Epithelial cell of prostate (primary cell): ENCODE data around the gene DPM3.
"Not testable (repeated sequence)": the region's sequence is repeated elsewhere in the genome, so short reads cannot be mapped to it uniquely, and the experiment has no call there.

Experiments
- DNase-seq: peaks from one replicate; pipeline ENCODE4 v3.0.0-alpha.2; 2011; ENCODE audit warnings: low read depth, low spot score
- H3K27ac ChIP-seq: fragments of 450-650 bp; 2 replicates; pipeline ENCODE4 v1.5.1; 2017; ENCODE audit warnings: mild to moderate bottlenecking

Gene DPM3

GRCh38 chr1:155162631-155163030 lies 22.3 kb upstream of the DPM3 start:
- H3K27ac ChIP-seq, DNase-seq: not testable (repeated sequence)

DNA sequence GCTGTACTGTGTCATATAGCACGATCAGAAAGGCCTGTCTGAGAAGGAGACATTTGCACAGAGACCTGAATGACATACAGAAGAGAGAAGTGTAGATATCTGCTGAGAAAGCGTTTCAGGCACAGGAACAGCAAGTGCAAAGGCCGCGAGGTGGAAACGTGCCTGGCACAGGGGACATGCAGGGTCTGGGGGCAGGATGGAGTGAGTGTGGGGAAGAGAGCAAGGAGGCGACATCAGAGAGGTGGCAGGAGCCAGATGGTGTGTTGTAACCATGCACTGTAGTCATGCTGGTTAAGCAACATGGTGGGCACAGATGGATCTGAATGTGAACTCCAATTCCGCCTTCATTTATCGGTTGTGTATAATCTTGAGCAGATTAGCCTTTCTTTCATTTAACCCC lies 19.8 kb upstream of the DPM3 start:
- H3K27ac ChIP-seq: no peak overlapping the region

GRCh38 chr1:155158991-155159390 lies 18.7 kb upstream of the DPM3 start:
- no peak overlapping the region for H3K27ac ChIP-seq
- DNase-seq: no peak

More for the DNA sequence above, 19.8 kb upstream of the DPM3 start:
- DNase-seq: no peak

- DNase-seq, H3K27ac ChIP-seq: not testable (repeated sequence)
These were observed 15.8 kb upstream of the DPM3 start for GRCh38 chr1:155155996-155156643.

DNA sequence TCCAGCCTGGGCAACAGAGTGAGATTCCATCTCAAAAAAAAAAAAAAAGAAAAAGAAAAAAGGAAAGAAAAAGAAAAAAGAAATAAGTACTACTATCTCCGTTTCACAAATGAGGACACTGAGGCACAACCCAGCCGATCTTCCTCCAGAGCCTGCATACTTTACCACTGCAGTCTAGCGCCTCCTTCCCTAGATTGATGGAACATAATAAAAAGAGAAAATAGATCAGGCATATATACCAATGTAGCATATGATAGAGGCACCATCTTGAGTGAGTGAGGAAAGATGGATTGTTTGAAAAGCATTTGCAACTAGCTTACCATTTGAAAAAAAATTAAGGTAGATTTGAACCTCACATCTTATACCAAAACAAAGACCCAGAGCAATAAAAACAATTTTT lies 5.2 kb upstream of the DPM3 start:
- H3K27ac ChIP-seq: no peak overlapping the region

GRCh38 chr1:155141749-155142148 lies 1.4 kb upstream of the DPM3 start:
- no peak overlapping the region for H3K27ac ChIP-seq
- DNase-seq: no peak

More for the DNA sequence above, 5.2 kb upstream of the DPM3 start:
- DNase-seq: no peak

- H3K27ac ChIP-seq: peak overlapping the region; percentile 81
- no peak for DNase-seq
These were observed 261 bp upstream of the DPM3 start for GRCh38 chr1:155140630-155140953.

- DNase-seq: no peak
- peak overlapping the region; percentile 99 for H3K27ac ChIP-seq
These were observed 3.0 kb downstream of the DPM3 start for GRCh38 chr1:155137154-155137949.

DNA sequence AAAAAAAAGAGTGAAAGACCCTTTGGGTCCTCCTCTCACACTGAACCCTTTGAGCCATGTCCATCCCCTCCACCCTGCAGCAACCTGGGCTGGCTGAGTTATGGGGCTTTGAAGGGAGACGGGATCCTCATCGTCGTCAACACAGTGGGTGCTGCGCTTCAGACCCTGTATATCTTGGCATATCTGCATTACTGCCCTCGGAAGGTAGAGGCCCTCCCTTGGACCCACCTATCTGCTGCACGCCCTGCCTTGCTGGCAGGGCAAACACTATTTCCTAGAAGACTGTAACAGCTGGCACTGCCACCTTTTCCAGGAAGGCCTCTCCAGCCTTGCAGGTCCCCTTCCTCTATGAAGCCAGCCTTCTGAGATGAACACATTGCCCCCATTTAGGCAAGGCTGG lies 3.6 kb downstream of the DPM3 start:
- peak overlapping the region; percentile 99 for H3K27ac ChIP-seq
- DNase-seq: no peak

DNA sequence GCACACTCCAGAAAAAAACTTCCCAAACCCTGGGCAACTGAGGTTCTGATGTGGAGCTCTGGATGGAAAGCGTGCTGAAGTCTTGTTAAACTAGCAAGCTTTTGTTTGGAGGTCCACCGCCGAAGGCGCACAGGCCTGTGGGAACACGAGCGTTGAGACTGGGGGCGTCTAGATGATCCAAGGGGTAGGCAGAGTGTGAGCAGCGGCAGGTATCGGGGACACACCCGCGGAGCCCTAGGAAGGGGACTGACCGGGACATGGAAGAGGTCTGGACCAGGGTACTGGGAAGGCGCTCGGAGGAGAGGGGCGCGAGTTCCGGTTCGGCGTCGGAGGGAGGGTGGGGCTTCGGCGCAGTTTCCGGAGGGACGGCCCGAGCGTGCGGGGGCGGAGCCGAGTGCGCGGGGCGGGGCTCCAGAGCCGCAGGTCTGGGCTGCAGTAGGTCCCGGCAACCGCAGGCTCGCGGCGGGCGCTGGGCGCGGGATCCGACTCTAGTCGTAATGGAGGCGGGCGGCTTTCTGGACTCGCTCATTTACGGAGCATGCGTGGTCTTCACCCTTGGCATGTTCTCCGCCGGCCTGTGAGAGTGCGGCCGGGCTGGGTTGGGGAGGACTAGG lies 4.8 kb downstream of the DPM3 start, which contains the start of gene SLC50A1:
SLC50A1 (plus strand) TSS at position 438 of the 614 bp plus-strand sequence; CDS start at position 498, 60 bp downstream.
- DNase-seq: peak; percentile 78
- H3K27ac ChIP-seq: peak within 1 kb of the TSS; percentile 99

DNA sequence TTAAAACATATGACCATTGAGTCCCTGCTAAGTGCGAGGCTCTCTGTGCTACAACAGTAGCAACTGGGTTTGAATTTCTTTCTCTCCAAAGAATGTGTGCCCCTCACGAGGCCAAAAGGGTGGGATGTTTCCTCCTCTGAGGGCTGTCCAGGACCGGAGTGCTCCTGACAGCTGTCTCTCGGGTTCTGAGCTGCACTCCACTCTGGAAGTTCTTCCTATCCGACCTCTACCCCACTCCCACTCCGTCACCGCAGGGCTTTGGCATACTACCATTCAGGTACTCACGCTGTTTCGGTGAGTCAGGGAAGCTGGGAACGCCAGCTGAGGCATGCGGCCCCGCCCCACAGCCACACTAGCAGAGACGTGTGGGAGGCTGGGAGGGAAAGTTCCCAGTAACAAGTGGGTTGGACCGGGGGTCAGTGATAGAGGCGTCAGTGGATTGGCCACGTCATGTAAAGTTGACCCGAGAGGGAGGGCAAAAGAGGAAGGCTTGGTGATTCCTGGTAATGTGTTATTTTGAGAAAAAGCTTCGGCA lies 5.4 kb downstream of the DPM3 start:
- peak overlapping the region; percentile 99 for H3K27ac ChIP-seq
- DNase-seq: peak; percentile 96

- no peak for DNase-seq
- peak overlapping the region; percentile 99 for H3K27ac ChIP-seq
These were observed 6.0 kb downstream of the DPM3 start for GRCh38 chr1:155134322-155134721.

DNA sequence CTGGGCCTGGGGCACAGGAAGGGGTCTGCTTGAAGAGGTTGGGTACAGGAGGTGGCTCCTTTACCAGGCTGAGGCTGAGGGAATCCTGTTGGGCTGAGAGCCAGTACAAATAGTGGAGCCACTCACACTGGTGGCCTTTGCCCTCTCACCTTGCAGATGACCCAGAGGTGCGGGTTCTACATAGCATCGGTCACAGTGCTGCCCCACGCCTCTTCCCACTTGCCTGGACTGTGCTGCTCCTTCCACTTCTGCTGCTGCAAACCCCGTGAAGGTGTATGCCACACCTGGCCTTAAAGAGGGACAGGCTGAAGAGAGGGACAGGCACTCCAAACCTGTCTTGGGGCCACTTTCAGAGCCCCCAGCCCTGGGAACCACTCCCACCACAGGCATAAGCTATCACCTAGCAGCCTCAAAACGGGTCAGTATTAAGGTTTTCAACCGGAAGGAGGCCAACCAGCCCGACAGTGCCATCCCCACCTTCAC lies 6.5 kb downstream of the DPM3 start:
- H3K27ac ChIP-seq: peak overlapping the region; percentile 99
- no peak for DNase-seq

DNA sequence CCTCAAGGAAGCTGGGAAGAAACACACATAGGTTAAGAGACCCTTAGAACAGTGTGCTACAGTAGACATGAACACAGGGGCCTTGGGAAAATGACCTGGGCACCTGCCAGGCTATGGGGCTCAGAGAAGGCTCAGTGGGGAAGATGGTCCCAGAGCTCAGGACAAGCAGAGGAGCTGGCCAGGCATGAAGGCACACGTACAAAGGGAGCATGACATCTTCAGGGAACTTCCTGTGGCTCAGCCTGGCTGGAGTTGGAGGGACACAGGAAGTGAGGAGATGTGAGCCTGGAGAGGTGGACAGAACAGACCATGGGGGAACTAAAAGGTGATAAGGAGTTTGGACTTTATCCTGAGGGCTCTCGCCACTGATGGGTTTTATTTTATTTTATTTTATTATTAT lies 8.5 kb downstream of the DPM3 start:
- no peak for DNase-seq
- peak overlapping the region; percentile 99 for H3K27ac ChIP-seq

DNA sequence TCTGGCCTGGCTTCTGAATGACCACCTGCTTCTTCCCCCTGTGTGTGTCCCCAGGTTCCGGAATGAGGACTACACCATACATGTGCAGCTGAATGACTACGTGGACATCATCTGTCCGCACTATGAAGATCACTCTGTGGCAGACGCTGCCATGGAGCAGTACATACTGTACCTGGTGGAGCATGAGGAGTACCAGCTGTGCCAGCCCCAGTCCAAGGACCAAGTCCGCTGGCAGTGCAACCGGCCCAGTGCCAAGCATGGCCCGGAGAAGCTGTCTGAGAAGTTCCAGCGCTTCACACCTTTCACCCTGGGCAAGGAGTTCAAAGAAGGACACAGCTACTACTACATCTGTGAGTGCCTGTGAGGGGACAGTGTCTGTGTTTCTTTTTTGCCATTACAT lies 9.0 kb downstream of the DPM3 start:
- H3K27ac ChIP-seq: peak overlapping the region; percentile 99
- DNase-seq: no peak

DNA sequence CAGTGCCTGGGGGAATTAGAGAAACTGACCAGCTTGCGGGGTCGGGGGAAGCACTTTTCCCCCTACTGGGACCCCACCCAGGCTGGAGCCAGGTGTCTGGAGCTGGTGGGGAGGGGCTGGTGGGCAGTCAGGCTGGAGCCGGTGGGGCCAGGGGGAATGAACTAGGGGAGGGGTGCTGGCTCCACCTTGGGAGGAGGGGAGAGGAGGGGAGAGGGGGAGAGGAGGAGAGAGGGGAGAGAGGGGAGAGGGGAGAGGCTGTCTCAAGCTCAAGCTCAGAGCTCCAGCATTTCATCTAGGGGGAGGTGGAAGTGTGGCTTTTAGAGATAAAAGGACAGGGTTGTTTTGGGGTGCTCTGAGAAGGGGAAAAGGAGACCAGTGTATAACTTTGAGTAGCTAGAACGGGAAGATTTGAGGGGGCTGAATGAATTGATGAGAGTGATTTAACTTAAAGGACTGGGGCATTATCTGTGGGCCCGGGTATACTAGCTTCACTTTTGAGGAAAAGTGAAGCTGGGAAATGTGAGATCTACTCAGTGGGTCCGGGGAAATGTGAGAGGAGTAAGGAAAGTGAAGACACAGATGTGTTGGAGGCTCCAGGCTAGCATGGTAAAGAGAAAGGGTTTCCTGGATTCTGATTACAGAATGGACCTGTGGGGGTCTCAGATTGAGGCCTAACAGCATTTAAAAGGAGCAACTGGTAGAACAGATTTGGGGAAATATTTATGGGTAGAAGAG lies 9.9 kb downstream of the DPM3 start:
- no peak for DNase-seq
- peak overlapping the region; percentile 99 for H3K27ac ChIP-seq

GRCh38 chr1:155128755-155129473 lies 11.4 kb downstream of the DPM3 start:
- peak overlapping the region; percentile 99 for H3K27ac ChIP-seq
- DNase-seq: no peak

DNA sequence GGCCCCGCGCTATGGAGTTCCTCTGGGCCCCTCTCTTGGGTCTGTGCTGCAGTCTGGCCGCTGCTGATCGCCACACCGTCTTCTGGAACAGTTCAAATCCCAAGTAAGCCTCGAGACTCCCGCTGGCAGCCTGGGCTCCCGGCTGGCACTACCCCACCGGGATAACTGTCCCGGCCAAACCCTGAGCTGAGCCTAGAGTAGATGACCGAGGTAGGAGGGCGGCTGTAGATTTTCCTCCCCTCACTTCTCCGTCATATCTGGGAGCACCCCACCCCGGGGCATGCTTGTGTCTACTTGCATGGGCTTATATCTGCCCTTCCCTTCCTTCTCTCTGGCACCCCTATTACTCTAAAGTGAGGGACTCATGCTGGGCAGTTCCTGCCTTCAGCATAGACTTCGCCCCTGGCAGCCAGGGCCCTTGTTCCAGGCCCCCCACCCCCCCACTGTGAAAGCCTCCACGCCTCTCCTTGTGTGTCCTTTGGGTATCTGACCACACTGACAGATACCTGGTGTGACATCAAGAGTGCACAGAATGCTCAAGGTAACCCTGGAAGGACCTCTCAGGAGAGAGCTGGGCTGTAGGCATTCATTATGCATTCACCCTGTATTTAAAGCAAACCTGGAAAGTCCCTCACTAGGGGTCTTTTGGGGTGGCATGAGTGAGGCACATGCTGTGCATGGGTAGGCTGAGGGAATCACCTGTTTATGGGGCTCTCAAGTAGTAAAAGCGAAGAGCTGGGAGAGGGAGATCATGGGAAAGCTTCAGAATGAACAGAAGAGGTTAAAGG lies 12.2 kb downstream of the DPM3 start:
- peak overlapping the region; percentile 99 for H3K27ac ChIP-seq
- DNase-seq: no peak
